Hematopoietic multipotent progenitor cell treated with erythropoietin and hydrocortisone succinate and interleukin-3 and kit ligand, for 15 days (in vitro differentiated cells): ENCODE measurements around the gene RUVBL1.
"Not testable (repeated sequence)": the region's sequence is repeated elsewhere in the genome, so short reads cannot be mapped to it uniquely, and the experiment has no call there.

ENCODE experiments used
- DNase-seq: peaks from one replicate; pipeline ENCODE4 v3.0.0-alpha.2; 2015; ENCODE audit warnings: low spot score

Gene RUVBL1

DNA sequence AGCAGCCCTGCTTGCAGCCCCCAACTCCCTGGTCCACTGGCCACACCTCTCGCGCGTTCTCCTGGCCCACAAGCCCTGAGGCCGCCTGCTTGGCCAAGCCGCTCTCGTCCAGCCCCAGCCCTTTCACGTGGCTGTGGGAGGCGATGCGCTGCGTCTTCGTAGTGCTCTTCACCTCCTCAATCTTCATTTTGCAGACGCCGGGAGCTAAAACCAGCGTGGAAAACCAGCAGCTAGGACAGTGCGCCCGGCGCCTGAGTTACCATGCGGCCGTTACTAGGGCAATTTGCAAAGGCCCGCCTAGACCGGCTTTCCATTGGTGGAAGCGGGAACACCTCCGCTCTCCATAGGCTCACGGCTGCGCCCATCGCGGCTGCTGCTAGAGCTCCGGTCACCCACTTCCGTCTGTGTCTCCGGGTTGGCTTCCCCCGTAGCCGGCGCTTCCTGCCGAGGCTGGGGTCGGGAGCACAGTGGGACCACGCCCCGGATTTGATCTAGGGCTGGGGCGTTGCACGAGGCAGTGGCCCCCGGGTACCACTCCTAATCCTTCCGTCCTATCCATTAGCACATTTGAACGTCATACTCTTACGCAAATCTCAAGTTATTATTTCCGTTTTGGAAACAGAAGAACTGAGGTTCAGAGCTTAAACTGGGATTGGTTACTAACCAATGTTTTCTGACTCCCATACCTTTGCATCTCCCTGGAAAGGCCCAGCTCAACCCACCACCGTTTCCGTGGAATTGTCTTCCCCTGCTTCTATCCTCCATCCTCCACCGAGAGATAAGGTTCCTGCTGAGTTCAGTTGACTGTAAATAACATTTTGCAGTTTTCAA lies at the start of gene RUVBL1:
TSS of gene RUVBL1 (minus strand) at position 275 of the 831 bp plus-strand sequence. CDS start at position 187, 88 bp downstream.
- peak; percentile 94 for DNase-seq

DNA sequence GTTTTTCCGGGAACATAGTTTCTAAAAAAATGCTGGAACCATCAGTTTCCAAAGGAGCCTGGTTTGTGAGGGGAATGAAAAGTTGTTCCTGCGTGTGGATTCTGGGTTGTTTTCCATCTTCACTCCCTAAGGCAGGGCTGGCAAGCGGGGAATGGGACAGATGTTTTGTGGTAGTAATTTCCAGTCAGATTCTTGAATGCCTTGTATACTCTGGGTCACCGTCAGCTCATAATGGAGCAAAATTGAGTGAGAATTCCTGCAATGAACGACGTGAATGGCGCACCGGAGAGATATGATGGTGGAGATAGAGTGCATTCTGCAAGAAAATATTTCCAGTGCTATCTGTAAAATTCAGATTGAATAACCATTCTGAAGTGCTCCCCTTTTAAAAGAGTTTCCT lies 49.6 kb upstream of the RUVBL1 start:
- DNase-seq, result no peak

DNA sequence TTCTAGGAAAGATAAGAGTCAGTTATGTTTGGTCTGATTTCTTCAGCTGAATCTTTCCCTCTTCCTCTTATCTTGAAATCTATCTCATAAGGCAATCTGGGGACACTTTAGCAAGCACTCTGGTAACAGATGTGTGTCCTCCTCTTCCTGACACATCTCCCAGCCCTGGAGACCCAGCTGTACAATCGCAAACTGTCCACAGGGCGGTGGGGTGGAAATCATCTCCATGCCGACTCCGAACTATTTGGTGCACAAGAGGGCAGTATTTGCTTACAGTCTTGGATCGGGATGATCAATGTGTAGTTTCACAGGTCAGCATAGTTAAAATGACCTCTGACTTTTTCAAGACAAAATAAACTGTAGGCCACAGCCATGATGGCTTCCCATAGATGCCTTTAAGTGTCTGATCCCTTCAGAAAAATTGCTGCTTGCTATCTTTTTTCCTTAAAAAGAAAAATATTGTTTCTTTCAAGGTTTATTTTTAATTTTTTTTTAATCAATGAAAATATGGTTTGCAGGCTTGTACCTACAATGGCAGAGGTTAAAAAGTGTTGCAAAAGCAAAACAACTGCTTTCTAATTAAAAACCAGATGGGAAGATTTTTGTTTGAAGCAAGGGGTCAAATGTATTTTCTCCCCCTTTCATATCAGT lies 47.4 kb upstream of the RUVBL1 start:
- no peak for DNase-seq

DNA sequence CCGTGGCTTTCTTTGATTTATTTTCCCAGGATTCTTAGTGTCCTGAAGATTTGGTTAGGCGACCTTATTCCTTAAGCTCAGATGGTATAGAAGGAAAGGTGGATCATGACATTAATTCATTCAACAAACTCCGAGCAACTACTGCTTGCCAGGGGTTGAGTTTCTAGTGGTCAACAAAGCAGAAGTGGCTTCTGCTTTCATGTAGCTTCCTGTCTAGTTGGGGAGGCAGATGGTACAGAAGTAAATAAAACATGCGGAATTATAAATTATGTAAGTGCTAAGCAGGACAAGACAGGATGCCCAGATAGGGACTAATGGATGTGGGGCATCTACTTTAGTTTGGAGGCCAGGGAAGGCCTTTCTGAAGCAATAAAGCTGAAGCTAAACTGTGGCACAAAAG lies 45.2 kb upstream of the RUVBL1 start:
- DNase-seq, result no peak

DNA sequence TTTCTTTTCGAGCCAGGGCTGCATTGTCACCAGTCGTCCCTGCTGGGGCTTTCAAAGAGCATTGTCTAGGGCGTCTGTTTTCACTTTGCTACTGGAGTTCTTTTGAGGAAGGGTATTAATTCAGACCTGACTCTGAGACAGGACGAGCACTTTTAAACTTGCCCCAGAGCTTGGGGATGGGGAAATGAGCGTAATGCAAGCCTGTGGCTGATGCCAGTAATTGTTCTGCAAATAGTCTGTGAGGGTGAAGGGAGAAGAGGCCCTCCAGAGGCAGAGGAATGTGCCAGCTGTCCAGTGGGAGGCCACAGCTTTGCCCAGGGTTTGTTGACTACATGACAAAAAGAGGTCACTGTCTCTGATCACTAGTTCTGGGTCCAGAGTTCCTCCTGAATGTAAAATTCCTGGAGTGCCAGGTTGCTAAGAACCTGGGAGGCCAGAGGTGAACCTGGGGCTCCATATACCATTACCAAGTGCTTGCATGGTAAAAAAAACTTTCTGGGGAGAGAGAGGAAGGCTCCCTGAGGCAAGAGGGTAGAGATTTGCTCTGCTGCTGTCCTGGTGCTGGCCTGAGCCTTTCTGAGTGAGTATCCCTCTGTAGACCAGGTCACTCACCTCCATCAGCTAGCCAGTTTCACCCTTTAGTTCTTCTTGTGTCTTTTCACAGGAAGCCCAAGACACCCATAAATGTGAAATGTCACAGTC lies 44.5 kb upstream of the RUVBL1 start:
- DNase-seq, result no peak

DNA sequence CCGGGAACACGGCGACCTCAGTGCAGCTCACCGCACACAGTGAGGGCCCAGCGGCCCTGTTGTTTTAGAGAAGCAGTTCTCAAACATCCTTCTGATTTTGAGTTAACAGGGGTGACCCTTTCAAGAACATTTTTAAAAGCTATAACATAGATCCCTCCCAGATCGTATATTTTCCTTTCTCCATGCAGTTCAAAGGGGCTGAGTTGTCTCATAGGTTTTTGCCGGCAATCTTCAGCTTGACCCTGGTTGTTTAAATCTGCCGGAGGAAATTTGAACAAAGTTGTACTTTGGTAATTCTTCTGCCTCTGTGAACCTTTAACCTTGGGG lies 44.0 kb upstream of the RUVBL1 start:
- DNase-seq, result no peak

DNA sequence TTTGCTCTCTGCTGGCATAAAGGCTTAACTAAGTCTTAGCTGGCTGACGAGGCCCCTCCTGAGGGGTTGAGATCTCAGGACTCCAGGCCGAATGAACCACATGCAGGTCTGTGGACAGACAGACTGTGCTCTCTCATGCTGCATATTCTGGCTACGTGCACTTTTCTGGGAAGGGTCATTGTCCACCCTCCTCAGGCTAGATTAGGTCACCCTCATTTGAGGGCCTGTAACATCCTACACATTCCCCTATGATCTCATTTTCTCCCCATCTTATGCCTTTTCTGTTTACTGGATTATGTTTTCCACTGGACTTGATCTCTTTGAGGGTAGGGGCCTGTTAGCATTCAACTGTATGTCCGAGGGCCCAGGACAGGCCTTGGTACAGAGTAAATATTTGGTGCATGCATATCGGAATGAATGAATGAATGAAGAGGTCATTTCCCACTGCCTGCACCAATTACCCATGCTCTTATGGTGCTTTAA lies 43.4 kb upstream of the RUVBL1 start:
- DNase-seq, result no peak

DNA sequence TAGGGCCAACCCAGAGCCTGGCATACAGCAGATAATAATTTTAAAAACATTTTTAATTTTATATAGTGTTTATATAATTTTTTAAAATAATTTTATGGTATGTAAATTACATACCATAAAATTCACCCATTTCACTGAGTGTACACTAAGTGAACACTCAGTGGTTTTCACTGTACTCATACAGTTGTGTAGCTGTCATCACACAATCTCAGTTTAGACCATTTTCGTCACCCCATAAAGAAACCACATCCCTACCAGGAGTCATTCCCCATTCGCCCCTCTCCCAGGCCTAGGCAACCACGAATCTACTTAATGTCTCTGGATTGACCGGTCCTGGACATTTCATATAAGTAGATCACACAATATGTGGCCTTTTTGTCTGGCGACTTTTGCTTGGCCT lies 39.8 kb upstream of the RUVBL1 start:
- DNase-seq, result no peak

DNA sequence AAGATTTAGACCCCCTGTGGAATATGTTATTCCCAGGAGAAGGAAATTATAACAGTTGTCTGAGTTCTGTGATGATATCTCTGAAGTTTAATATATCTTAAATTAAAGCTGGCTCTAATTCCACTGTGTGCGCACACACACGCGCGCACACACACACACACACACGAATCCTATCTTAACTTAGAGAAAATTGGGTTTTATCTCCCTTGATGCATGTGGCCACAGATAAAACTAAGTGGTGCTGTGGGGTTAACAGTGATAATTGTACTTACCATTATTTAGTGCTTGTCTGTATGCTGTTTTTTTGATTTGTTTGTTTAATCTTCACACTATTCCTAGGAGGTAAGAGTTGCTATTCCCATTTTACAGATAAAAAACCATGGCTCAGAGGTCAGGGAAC lies 37.0 kb upstream of the RUVBL1 start:
- no peak for DNase-seq

DNA sequence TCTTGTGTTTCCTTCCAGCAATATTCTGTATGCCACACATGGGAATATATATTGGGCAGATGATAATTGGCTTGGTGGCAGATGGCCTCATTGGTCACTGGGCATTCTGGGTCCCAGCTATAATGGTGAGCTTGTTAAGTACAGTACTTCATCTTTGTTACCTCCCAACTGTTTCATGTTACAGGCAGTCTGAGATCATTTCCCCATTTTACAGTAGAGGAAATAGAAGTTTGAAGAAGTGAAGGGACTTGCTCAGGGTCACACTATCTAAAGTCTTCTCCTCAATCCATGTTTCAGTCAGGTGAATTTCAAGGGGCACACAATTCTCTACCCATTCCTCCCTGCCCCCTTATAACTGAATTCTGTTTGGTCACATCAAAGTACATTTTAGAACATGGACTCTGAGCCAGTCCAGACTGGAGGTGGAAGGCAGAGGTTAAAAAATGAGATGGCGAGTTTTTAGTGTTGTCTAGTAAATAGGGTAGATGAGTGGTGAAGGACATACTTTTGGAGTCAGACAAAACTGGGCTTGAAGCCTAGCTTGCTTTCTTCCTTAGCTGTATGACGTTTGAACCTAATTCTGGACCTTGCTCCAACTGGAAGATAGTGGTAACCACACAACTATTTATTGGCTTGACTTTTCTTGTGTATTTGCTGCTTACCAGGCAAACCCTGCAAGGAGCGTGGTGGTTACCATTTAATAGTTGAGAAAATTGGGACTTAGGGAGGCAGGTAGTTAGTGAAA lies 32.2 kb upstream of the RUVBL1 start:
- no peak for DNase-seq

DNA sequence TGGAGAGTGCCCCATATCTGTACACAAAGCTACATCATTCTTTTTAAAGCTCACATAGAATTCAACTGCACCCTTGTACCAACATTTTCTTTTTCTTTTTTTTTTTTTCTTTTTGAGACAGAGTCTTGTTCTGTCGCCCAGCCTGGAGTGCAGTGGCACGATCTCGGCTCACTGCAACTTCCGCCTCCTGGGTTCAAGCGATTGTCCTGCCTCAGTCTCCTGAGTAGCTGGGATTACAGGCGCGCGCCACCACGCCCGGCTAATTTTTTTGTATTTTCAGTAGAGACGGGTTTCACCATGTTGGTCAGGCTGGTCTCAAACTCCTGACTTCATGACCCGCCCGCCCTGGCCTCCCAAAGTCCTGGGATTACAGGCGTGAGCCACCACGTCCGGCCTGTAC lies 30.7 kb upstream of the RUVBL1 start:
- DNase-seq, result not testable (repeated sequence)

DNA sequence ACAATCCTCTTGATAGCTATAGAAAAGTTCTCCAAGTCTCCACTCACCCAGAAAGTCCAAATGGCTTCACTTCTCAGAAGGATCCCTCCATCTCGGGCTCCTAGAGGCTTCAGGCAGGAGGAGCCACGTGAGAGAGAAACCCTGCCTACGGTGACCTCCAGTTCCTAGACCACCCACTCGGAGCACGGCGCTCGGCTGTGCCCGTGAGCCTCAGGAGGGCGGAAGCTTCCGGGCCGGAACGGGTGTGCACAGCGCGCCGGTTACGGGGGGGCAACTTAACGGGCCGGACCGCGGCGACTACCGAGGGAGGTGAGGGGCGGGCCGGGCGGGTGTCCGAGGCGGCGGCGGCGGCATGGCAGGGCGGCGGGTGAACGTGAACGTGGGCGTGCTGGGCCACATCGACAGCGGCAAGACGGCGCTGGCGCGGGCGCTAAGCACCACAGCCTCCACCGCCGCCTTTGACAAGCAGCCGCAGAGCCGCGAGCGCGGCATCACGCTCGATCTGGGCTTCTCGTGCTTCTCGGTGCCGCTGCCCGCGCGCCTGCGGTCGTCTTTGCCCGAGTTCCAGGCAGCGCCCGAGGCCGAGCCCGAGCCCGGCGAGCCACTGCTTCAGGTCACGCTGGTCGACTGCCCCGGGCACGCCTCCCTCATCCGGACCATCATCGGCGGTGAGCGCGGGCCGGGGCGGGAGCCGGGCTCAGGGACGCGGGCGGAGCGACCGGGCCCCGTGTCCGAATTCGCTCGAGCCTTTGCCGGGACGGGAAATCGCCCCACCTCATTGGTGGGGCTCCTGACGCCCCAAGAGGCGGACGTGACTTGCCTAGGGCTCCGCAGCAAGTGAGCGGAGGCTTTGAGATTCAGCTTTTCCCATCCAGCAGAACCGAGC lies 29.8 kb upstream of the RUVBL1 start, which contains the start of gene EEFSEC:
TSS of gene EEFSEC (plus strand) at position 326 of the 886 bp plus-strand sequence. CDS start at position 353, 27 bp downstream.
- peak; percentile 76 for DNase-seq

DNA sequence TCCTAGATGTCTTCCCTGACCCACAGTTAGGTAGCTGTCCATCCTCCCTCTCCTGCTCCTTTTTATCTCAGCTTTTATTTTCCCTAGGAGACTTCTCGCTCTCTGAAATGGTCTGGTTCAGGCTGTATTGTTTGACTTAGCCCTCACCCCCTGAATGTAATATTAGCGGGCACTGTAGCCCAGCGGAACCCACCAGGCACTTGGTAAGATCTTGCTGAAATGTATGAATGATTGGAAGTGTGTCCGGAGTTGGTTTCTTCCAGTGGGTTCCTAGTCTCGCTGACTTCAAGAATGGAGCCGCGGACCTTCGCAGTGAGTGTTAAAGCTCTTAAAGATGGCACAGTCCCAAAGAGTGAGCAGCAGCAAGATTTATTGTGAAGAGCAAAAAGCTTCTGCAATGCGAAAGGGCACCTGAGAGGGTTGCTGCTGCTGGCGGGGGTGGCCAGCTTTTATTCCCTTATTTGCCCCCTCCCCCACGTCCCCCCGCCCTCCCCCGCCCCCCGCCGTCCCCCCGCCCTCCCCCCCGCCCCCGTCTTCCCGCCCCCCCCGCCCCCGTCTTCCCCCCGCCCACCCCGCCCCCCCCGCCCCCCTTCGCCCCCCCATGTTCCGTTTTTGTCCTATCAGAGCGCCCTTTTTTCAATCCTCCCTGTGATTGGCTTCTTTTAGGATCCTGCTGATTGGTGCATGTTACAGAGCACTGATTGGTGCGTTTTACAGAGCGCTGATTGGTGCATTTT lies 29.0 kb upstream of the RUVBL1 start:
- DNase-seq, result peak; percentile 73

DNA sequence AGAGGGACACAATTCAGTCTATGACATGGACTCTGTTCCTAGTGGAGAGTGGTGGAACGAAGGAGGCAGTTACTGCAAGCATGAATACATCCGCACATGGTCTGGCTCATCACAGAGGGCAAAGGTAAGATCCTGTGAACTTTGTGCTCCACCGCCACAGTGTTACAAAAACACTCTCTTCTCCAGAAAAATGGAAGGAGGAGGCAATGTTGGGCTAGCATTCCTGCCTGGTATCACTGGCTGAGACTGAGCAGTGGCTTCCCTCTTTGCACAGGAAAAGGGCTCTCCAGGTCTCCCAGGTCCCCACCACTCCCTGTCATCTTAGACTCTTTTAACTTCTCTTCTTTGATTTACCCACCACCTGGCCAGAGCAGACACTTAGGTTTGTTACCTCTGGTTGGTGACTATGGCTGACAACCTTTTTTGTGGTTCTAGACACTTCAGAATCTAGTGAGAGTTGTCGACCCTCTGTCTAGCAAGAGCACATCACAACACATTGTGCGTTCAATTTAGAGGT lies 28.2 kb upstream of the RUVBL1 start:
- no peak for DNase-seq

DNA sequence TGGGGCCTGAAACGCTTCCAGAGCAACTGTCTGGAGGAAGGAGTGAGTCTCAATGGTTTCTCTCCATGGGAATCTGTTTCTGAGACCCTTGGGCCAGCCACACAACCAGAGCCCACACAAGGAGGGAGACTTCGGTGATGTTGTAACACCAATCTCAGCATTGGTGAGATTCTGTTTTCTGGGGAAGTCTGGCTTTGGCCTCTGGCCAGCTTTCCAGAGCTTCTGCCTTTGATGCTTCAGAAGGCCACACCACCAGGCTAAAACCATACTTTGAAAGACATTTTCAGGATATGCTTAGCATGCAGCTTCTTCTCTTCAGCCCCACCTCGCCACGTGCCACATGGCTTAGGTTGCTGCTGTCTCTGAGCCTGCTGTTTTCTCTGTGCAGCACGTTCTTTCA lies 26.0 kb upstream of the RUVBL1 start:
- no peak for DNase-seq

DNA sequence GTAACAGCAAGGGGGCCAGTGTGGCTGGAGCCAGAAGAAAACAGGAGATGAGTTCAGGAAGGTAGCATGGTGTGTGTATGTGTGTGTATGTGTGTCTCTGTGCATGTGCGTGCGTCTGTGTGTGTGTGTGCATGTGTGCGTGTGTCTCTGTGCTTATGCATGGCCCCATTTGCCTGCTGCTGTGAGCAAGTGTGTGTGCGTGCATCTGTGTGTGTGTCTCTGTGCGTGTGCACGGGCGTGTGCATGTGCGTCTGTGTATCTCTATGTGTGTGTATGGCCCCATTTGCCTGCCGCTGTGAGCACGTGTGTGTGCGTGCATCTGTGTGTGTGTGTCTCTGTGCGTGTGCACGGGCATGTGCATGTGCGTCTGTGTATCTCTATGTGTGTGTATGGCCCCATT lies 22.6 kb upstream of the RUVBL1 start:
- DNase-seq, result no peak

DNA sequence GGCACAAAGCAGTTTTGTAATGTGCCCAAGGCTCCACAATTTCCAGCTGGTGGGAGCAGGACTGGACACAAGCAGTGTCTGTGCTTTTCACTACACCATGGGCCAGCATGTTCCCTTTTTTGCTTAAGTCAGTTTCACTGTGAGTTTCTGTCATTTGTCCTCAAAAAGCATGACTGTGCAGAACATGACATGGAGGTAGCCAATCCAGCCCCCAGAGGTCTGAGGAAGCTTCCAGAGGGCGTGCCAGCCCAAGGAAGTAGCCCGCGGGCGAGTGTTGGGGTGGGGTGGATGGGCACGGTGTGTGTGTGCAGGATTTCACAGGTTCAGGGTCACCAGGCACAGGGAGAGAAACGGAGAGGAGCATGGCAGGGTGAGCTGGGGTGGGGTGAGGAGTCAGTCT lies 21.7 kb upstream of the RUVBL1 start:
- no peak for DNase-seq

DNA sequence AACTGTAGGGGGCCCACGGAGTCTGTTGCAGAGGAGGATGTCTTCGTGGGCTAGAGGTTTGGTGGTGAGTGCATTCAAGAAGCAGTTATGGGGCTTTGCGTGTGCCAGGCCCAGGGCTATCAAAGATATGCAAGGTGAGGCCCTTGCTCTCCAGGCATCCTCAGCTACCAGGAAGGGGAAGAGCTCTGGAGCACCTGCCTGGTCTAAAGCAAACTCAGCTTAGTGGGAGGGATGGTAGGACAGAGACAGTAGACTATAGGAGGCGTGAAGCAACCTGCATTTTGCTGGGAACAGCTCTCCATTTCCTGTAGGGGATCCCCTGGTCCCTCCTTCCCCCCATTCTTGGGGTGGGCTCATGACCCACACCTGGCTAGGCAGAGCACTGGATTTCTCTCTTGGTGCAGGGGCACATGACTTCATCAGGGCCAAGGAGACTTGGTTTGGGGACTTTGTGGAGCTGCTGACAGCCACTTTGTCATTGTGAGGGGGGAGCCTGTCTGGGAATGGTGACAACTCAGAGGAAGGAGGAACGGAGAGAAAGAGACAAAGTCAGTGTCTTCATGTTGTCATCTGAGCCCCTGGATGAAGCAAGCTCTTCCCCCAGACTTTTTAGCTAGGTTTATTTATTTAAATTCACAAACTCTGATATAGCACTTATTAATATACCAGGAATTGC lies 21.0 kb upstream of the RUVBL1 start:
- no peak for DNase-seq

DNA sequence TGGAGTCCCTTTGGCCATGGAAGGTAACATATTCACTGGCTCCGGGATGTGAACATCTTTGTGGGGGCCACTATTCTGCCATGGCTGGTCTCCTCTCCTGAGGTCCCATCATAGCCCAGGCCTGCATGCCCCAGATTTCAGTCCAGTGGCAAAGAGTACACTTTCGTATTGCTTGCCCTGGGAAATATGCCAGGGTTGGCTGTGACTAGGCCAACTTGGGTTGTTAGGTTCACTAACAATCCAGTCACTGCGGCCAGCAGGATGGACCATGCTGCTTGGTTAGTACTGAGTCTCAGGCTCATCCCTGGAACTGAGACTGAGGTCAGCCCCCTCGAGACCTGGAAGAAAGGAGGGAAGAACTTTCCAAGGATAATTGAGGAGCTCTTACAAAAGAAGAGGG lies 19.9 kb upstream of the RUVBL1 start:
- no peak for DNase-seq
